HG02884 (cell line): ENCODE data around the gene HIGD2A.

ENCODE experiments used
- ATAC-seq: cut with Tn5 transposase; IDR thresholded peaks from one replicate; pipeline ENCODE4 v1.9.1; 2021; ENCODE audit warnings: mild to moderate bottlenecking, moderate library complexity; ENCODE audit not compliant: unreplicated experiment

HIGD2A gene

DNA sequence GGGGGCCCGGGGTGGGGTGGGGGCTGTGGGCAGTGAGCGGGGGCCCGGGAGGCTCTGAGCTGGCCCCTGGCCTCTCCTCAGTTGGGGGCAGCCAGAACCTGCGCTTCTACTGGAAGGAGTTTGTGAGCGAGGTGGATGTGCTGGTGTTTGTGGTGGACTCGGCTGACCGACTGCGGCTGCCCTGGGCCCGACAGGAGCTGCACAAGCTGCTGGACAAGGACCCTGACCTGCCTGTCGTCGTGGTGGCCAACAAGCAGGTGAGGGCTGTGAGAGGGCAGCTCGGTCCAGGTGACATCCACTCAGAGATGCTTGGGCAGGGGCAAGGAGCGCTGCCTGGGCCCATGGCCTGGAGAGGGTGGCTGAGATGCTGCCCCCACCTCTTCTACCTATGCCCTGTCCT, 19.8 kb upstream of the HIGD2A start:
- ATAC-seq: no peak

GRCh38 chr5:176369934-176370711, 18.4 kb upstream of the HIGD2A start:
- ATAC-seq: no peak

- no peak for ATAC-seq
These were observed 16.7 kb upstream of the HIGD2A start for GRCh38 chr5:176371621-176372539.

DNA sequence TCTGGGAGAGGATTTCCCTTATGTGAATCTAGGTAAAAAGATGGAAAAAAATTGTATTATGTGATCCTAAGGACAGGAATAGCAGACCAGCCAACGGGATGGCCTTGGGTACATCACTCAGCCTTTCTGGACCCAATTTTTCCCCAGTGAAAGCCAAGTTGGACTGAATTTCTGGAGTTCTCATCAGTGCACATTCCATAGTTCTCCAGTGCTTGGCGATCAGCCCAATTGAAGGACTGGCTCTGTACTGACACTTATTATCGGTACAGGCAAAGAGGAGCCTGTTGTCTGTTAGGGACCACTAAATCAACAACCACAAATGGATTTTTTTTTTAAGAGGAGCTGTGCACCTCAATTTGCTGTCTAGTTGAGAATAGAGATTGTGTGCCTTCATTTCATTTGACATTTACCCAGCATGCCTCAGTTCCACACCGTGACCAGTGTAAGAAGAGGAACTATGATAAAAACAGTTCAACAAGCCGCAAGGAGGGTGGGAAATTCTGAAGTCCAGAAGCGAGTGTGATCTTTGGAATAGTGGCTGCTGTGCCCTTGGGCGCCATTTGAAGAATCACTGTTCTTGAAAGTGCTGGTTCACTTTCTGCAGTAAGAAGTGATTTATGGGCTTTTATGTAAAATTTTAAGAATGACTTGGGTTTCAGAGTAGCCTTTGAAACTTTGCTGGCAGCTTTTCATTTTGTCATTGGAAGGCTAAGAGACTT, 15.3 kb upstream of the HIGD2A start:
- ATAC-seq: no peak

- ATAC-seq: peak; percentile 59
These were observed 8.7 kb upstream of the HIGD2A start for GRCh38 chr5:176379881-176380280.

DNA sequence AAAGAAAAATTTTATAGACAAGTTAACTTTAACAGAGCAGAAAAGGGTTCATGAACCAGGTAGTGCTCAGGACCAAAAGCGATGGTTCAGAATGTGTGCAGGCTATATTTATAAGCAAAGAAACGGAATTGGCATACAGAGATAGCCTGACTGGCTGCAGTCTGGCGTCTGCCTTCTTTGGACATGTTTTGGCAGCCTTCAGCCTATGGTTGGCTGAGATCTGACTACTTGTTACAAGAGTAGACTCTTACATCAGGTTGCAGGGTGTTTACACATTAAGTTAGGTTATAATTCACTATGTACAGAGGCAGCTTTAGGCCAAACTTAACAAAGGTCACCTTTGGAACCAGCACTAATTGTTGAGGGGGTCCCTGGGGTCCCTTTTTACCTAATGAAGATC, 7.1 kb upstream of the HIGD2A start:
- ATAC-seq: no peak

- no peak for ATAC-seq
These were observed 6.6 kb upstream of the HIGD2A start for GRCh38 chr5:176381979-176382378.

- no peak for ATAC-seq
These were observed 5.8 kb upstream of the HIGD2A start for GRCh38 chr5:176382721-176383120.

DNA sequence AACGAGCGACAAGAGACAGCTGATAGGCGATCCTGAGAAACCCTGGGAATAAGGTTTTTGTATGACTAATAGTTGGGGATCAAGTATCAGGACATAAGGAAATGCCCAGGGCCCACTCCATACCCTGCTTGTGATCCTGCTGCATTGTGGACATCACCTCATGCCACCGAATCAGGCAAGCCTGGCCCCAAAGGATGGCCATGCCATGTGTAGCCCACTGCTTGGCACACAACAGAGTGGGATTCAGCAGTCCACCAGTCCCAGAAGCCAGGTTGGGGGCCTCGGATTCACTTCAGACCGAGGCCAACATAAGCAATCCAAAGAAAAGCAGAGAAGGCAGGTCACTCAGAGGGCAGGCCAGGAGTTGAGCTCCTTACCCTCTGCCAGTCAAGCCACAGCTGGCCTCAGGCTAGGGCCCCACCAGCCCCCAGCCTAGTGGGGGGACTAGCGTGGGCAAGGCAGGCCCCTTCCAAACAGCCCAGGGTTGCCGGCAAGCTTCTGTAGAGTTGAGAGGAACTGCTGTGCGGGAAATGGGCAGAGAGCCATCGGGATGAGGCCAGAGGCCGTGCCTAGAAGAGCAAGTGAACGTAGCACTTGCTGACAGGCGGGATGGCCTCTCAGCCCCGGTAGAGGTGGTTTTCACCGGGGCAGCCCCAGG, 5.2 kb upstream of the HIGD2A start:
- no peak for ATAC-seq

- ATAC-seq: no peak
These were observed 4.6 kb upstream of the HIGD2A start for GRCh38 chr5:176383961-176384360.

DNA sequence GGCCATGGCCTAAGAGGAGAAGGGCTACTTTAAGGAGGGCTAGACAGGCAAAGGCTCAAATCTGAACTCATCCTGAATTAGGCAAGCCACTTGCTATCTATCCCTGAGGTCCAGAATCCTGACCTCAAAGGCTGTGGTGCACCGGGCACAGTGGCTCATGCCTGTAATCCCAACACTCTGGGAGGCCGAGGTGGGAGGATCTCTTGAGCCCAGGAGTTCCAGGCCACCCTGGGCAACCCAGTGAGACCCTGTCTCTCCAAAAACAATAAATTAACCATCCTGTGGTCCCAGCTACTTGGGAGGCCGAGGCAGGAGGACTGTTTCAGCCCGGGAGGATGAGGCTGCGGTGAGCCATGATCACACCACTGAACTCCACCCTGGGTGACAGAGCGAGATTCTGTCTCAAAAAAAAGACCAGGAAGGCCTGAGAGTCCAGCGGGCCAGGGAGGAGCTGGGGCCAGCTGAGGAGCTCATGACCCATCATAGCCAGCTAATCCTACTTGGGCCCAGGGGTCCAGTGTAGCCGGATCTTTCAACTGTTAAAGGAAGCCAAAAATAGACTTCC, 4.1 kb upstream of the HIGD2A start:
- no peak for ATAC-seq

- no peak for ATAC-seq
These were observed 3.6 kb upstream of the HIGD2A start for GRCh38 chr5:176384991-176385390.

DNA sequence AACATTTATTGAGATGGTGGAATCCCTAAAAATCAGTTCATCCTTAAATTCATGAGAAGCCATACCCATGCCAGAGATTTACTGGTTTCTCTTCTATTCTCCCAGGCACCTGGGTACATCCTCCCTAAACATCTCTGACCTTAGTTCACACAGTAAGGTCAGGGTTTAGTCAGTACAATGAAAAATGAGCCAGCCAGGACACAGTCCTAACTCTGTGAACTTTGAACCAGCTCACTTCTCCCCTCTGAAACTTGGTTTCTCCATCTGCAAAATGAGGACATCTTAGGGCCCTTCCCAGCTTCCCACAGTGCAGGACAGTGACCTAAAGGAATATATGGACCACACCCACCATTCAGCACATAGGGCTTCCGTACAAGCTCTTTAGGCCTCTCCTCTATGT, 2.1 kb upstream of the HIGD2A start:
- ATAC-seq: no peak

DNA sequence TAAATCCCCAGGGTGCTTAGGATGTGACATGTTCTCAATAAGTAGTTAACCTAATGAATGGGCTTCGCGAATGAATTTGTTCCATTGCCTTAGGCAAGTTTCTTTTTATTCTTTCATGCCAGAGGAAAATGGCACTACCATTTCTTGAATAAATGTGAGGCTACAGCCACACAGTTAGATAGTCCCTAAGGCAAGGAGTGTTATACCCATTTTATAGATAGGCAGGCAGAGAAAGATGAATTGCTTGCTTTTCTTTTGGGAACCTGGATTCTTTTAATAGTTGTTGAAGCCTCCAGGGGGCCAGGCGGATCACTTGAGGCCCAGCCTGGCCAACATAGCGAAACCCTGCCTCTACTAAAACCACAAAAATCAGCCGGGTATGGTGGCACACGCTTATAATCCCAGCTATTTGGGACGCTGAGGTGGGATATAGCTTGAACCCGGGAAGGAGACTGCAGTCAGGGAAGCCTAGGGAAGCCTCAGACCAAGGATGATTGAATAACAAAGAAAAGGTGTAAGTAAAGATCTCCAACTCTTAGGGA, 1.1 kb upstream of the HIGD2A start:
- no peak for ATAC-seq

- no peak for ATAC-seq
These were observed 528 bp upstream of the HIGD2A start for GRCh38 chr5:176388003-176388443.

DNA sequence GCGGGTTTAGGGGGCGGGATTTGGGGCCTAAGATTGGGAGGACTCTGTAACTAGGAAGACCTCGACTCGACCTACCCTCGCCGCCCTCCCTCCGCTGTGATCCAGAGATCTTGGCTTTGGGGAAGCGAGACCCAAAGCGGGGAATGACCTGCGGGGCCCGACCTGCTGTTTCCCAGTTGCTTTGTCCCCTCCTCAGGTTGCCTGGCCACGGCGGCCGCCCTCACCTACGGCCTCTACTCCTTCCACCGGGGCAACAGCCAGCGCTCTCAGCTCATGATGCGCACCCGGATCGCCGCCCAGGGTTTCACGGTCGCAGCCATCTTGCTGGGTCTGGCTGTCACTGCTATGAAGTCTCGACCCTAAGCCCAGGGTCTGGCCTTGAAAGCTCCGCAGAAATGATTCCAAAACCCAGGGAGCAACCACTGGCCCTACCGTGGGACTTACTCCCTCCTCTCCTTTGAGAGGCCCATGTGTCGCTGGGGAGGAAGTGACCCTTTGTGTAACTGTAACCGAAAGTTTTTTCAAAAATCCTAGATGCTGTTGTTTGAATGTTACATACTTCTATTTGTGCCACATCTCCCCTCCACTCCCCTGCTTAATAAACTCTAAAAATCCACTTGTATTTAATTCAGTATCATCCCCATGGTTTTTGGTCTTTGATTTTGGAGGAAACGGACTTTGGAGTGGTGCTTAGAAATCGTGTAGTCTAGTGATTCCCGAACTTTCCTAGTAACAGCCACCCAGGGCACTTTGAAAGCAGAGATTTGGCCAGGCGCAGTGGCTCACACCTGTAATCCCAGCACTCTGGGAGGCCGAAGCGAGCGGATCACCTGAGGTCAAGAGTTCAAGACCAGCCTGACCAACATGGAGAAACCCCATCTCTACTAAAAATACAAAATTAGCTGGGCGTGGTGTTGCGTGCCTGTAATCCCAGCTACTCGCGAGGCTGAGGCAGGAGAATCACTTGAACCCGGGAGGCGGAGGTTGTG, 878 bp downstream of the HIGD2A start:
- peak; percentile 32 for ATAC-seq

- ATAC-seq: no peak
These were observed 2.9 kb downstream of the HIGD2A start for GRCh38 chr5:176391479-176391878.

DNA sequence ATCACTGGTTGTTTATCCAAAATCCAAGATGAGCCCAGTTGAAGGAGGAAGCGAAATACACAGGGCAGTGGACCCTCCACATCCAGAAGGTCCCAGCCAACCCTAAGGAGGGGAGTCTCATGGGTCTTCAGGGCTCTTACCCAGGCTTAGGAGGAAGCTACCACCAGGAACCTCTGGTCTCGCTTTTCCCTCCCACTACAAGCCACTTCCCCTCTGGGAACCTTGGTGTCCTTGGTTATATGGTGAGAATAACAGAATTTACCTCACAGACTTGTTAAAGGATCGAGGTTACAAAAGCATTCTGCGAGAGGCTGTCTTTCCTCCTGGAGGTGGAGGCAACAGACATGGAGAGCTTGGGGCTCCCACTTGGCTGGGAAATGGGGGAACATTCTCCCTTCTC, 3.4 kb downstream of the HIGD2A start:
- ATAC-seq: no peak

- no peak for ATAC-seq
These were observed 4.0 kb downstream of the HIGD2A start for GRCh38 chr5:176392526-176392925.
